Neuronal stem cell (in vitro differentiated cells): ENCODE results near the gene CXCR6.

Source experiments
- DNase-seq: peaks from one replicate; pipeline ENCODE4 v3.0.0-alpha.2; 2013; ENCODE audit warnings: low spot score
- H2AFZ ChIP-seq: one replicate; pipeline ENCODE4 v1.6.1; 2013; ENCODE audit warnings: mild to moderate bottlenecking, low read length, inconsistent platforms
- H2AK5ac ChIP-seq: 2 replicates; pipeline ENCODE4 v1.6.1; 2013; ENCODE audit warnings: low read depth, mild to moderate bottlenecking, inconsistent platforms, low read length, moderate library complexity, mixed read lengths
- H2BK120ac ChIP-seq: 2 replicates; pipeline ENCODE4 v1.6.1; 2013; ENCODE audit warnings: low read depth, mild to moderate bottlenecking, inconsistent platforms, low read length, moderate library complexity, mixed read lengths
- H2BK12ac ChIP-seq: one replicate; pipeline ENCODE4 v1.6.1; 2013; ENCODE audit warnings: low read length, inconsistent platforms
- H2BK15ac ChIP-seq: 2 replicates; pipeline ENCODE4 v1.6.1; 2013; ENCODE audit warnings: mild to moderate bottlenecking, low read length, inconsistent platforms, mixed read lengths
- H2BK5ac ChIP-seq: one replicate; pipeline ENCODE4 v1.6.1; 2013; ENCODE audit warnings: inconsistent platforms, mild to moderate bottlenecking, low read length, moderate library complexity
- H3K14ac ChIP-seq: one replicate; pipeline ENCODE4 v1.6.1; 2013; ENCODE audit warnings: low read length, inconsistent platforms
- H3K18ac ChIP-seq: 2 replicates; pipeline ENCODE4 v1.6.1; 2013; ENCODE audit warnings: low read length, inconsistent platforms
- H3K23ac ChIP-seq: 2 replicates; pipeline ENCODE4 v1.6.1; 2013; ENCODE audit warnings: low read depth, mild to moderate bottlenecking, mixed read lengths, low read length, inconsistent platforms; ENCODE audit not compliant: poor library complexity
- H3K27ac ChIP-seq: replicated peaks from 3 replicates; pipeline ENCODE4 v1.5.1; 2013; ENCODE audit warnings: low read length, inconsistent platforms
- H3K27me3 ChIP-seq, 3 experiments: 2 replicates each; pipeline ENCODE4 v1.6.1; 2013; ENCODE audit warnings: low read length in 3 of 3, mild to moderate bottlenecking in 2 of 3, inconsistent platforms in 1 of 3, low read depth in 1 of 3, mixed read lengths in 1 of 3, moderate library complexity in 1 of 3; ENCODE audit not compliant: control insufficient read depth in 3 of 3, insufficient read depth in 3 of 3
- H3K36me3 ChIP-seq, 2 donors: replicated peaks in 1 of 2; 2 replicates each; pipeline ENCODE4 v1.6.1; 2013; ENCODE audit warnings: low read length in 2 of 2; ENCODE audit not compliant: control insufficient read depth in 2 of 2, insufficient read depth in 2 of 2
- H3K4ac ChIP-seq: 2 replicates; pipeline ENCODE4 v1.6.1; 2013; ENCODE audit warnings: inconsistent platforms, mild to moderate bottlenecking, low read length, moderate library complexity
- H3K4me1 ChIP-seq, 2 donors: 1 replicate in 1 of 2; 2 replicates in 1 of 2; pipeline ENCODE4 v1.6.1; 2013; ENCODE audit warnings: low read length in 2 of 2, low read depth in 1 of 2; ENCODE audit not compliant: control insufficient read depth in 2 of 2, insufficient read depth in 1 of 2
- H3K4me2 ChIP-seq: one replicate; pipeline ENCODE4 v1.6.1; 2013; ENCODE audit warnings: mild to moderate bottlenecking, low read length, inconsistent platforms; ENCODE audit not compliant: insufficient read depth, poor library complexity, severe bottlenecking
- H3K4me3 ChIP-seq, 2 donors: 2 replicates each; pipeline ENCODE4 v1.5.1; 2013; ENCODE audit warnings: low read length in 2 of 2, mild to moderate bottlenecking in 2 of 2, inconsistent platforms in 1 of 2, moderate library complexity in 1 of 2
- H3K79me1 ChIP-seq: one replicate; pipeline ENCODE4 v1.6.1; 2013; ENCODE audit warnings: low read depth, mild to moderate bottlenecking, inconsistent platforms, low read length, moderate library complexity
- H3K9ac ChIP-seq: one replicate; pipeline ENCODE4 v1.6.1; 2013; ENCODE audit warnings: mild to moderate bottlenecking, low read depth, low read length, inconsistent platforms; ENCODE audit not compliant: poor library complexity
- H3K9me3 ChIP-seq, 2 donors: replicated peaks in 1 of 2; 2 replicates each; pipeline versions ENCODE3 to v1.6.1; 2013; ENCODE audit warnings: low read length in 2 of 2, mild to moderate bottlenecking in 2 of 2, inconsistent platforms in 1 of 2, low read depth in 1 of 2, mixed read lengths in 1 of 2, moderate library complexity in 1 of 2; ENCODE audit not compliant: control insufficient read depth in 2 of 2, insufficient read depth in 1 of 2
- H4K8ac ChIP-seq: one replicate; pipeline ENCODE4 v1.6.1; 2013; ENCODE audit warnings: low read depth, mild to moderate bottlenecking, inconsistent platforms, low read length, moderate library complexity
- H4K91ac ChIP-seq: one replicate; pipeline ENCODE4 v1.6.1; 2013; ENCODE audit warnings: low read length, low read depth, mild to moderate bottlenecking, inconsistent platforms; ENCODE audit not compliant: poor library complexity
- WGBS, 2 donors: extraction: QIAGEN DNeasy Blood & Tissue Kit; methylation state at CpG; one replicate each; pipeline ENCODE4 v1.1.7; 2013; ENCODE audit warnings: missing lambda C conversion rate in 2 of 2, mixed read lengths in 1 of 2; ENCODE audit not compliant: insufficient read length in 2 of 2, insufficient replicate concordance in 1 of 2; ENCODE audit errors: extremely low coverage in 2 of 2; 5-methylcytosine and 5-hydroxymethylcytosine counted together

CXCR6 gene

DNA sequence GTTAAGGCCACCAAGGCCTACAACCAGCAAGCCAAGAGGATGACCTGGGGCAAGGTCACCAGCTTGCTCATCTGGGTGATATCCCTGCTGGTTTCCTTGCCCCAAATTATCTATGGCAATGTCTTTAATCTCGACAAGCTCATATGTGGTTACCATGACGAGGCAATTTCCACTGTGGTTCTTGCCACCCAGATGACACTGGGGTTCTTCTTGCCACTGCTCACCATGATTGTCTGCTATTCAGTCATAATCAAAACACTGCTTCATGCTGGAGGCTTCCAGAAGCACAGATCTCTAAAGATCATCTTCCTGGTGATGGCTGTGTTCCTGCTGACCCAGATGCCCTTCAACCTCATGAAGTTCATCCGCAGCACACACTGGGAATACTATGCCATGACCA is 3.6 kb downstream of the CXCR6 start:
- Histone ChIP-seq H3K27ac (no peak overlapping the region), H2BK12ac (no peak overlapping the region), H3K9ac (no peak overlapping the region), H4K8ac (no peak overlapping the region), H2AFZ (no peak overlapping the region), H3K14ac (no peak overlapping the region), H4K91ac (no peak overlapping the region), H2BK15ac (no peak overlapping the region), H3K18ac (no peak overlapping the region), H3K36me3 (peaks cover 38 to 58% of the 10 kb centered on the region in 2 donors), H3K23ac (no peak overlapping the region), H3K4me2 (no peak overlapping the region), H3K9me3 (no peaks in the 10 kb centered on the region), H3K4ac (no peak overlapping the region), H2BK120ac (no peak overlapping the region), H2AK5ac (no peak overlapping the region), H3K27me3 (no peaks in the 10 kb centered on the region), H3K79me1 (no peaks in the 10 kb centered on the region), H3K4me1 (no peaks in the 10 kb centered on the region), H2BK5ac (no peak overlapping the region), H3K4me3 (no peak overlapping the region)
- no peak for DNase-seq
- WGBS, 2 donors: no CpG with 5 or more reads among the region's 3 CpGs

DNA sequence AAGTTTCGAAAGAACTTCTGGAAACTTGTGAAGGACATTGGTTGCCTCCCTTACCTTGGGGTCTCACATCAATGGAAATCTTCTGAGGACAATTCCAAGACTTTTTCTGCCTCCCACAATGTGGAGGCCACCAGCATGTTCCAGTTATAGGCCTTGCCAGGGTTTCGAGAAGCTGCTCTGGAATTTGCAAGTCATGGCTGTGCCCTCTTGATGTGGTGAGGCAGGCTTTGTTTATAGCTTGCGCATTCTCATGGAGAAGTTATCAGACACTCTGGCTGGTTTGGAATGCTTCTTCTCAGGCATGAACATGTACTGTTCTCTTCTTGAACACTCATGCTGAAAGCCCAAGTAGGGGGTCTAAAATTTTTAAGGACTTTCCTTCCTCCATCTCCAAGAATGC is 4.1 kb downstream of the CXCR6 start:
- no peak overlapping the region for H3K4ac ChIP-seq
- WGBS, 2 donors: no CpG with 5 or more reads among the region's 3 CpGs
- H3K79me1 ChIP-seq: no peaks in the 10 kb centered on the region
- H3K36me3 ChIP-seq: peaks cover 41 to 62% of the 10 kb centered on the region in 2 donors
- no peak overlapping the region for H2AK5ac ChIP-seq
- H2BK15ac ChIP-seq: no peak overlapping the region
- no peak for DNase-seq
- no peak overlapping the region for H3K23ac ChIP-seq
- no peaks in the 10 kb centered on the region for H3K4me1 ChIP-seq
- H3K27me3 ChIP-seq: no peaks in the 10 kb centered on the region
- H3K9ac ChIP-seq: no peak overlapping the region
- H3K9me3 ChIP-seq: no peaks in the 10 kb centered on the region
- no peak overlapping the region for H4K91ac ChIP-seq
- H3K14ac ChIP-seq: no peak overlapping the region
- no peak overlapping the region for H2BK120ac ChIP-seq
- H3K27ac ChIP-seq: no peak overlapping the region
- no peak overlapping the region for H2BK5ac ChIP-seq
- no peak overlapping the region for H3K4me2 ChIP-seq
- no peak overlapping the region for H2BK12ac ChIP-seq
- no peak overlapping the region for H2AFZ ChIP-seq
- H3K18ac ChIP-seq: no peak overlapping the region
- H3K4me3 ChIP-seq: no peak overlapping the region
- no peak overlapping the region for H4K8ac ChIP-seq

DNA sequence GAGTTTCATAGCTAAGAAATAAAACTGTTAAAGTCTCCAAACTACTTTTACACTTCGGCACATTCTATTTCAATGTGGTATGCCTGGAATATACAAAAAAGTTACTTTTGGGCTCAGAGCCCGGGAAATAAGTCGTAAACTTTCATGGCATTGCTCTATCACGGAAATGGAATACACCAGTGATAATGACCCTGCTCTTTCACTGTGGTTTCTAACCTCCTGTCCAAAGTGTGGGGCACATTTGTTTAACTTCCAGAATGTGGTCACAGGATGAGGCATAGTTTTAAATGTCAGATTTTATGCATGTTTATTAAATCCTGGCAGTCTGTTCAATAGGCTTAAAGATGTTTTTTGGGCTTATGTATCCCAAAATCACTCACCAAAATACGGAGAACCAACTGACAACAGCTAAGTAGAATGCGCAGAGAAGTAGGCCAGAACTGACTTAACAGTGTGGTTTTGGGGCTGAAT is 5.1 kb downstream of the CXCR6 start:
- DNase-seq: no peak
- Histone ChIP-seq H2BK5ac (no peak overlapping the region), H4K91ac (no peak overlapping the region), H2AK5ac (no peak overlapping the region), H3K14ac (no peak overlapping the region), H3K9ac (no peak overlapping the region), H2BK15ac (no peak overlapping the region), H3K4ac (no peak overlapping the region), H3K27ac (no peak overlapping the region), H3K4me2 (no peak overlapping the region), H3K4me1 (no peaks in the 10 kb centered on the region), H2AFZ (no peak overlapping the region), H3K9me3 (no peaks in the 10 kb centered on the region), H3K79me1 (no peaks in the 10 kb centered on the region), H2BK12ac (no peak overlapping the region), H2BK120ac (no peak overlapping the region), H3K4me3 (no peak overlapping the region), H3K23ac (no peak overlapping the region), H3K36me3 (peaks cover 47 to 72% of the 10 kb centered on the region in 2 donors), H4K8ac (no peak overlapping the region), H3K18ac (no peak overlapping the region), H3K27me3 (no peaks in the 10 kb centered on the region)
- WGBS, 2 donors: no CpG with 5 or more reads among the region's 6 CpGs

DNA sequence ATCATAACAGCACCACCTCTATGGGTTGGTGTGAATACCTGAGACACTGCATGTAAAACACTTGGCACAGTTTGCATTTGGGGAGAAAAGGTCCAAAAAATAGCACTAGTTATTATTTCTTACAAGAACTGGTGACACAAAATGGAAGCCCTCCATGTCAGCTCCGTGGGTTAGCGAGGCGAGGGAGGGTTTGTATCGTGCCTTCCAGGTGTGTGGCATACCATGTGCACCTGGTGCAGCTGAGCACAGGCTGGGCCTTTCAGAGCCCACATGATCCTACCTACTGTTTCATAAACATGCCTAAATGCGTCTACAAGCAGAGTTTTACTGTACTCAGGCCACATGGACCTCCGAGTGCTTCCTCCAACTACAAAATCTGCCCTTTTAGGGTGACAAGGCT is 5.6 kb downstream of the CXCR6 start:
- Histone ChIP-seq H3K36me3 (peaks cover 50 to 78% of the 10 kb centered on the region in 2 donors), H3K23ac (no peak overlapping the region), H3K9me3 (no peaks in the 10 kb centered on the region), H3K4me2 (no peak overlapping the region), H2BK12ac (no peak overlapping the region), H3K4me1 (no peaks in the 10 kb centered on the region), H4K8ac (no peak overlapping the region), H3K4me3 (no peak overlapping the region), H2BK15ac (no peak overlapping the region), H2BK120ac (no peak overlapping the region), H2AK5ac (no peak overlapping the region), H2AFZ (no peak overlapping the region), H3K79me1 (no peaks in the 10 kb centered on the region), H3K14ac (no peak overlapping the region), H3K4ac (no peak overlapping the region), H3K27me3 (no peaks in the 10 kb centered on the region), H3K27ac (no peak overlapping the region), H3K9ac (no peak overlapping the region), H2BK5ac (no peak overlapping the region), H4K91ac (no peak overlapping the region), H3K18ac (no peak overlapping the region)
- WGBS, 2 donors: no CpG with 5 or more reads among the region's 6 CpGs
- DNase-seq: no peak
